Esophagus squamous epithelium (tissue), 4 donors: ENCODE results near the gene OBSCN.

Source experiments
- CTCF ChIP-seq, 6 experiments: fragments of 450-650 bp in 4 of 6; fragments of 200-600 bp in 2 of 6; sonication (generic) in 2 of 6; IDR thresholded peaks; one replicate each; pipeline ENCODE4 v1.5.1; 2016 to 2019; ENCODE audit warnings: antibody characterized with exemption in 6 of 6, mild to moderate bottlenecking in 4 of 6, moderate library complexity in 4 of 6
- POLR2A ChIP-seq, 4 donors: fragments of 450-650 bp; IDR thresholded peaks; one replicate each; pipeline ENCODE4 v1.6.1; 2017; ENCODE audit warnings: antibody characterized with exemption in 4 of 4, mild to moderate bottlenecking in 4 of 4, moderate library complexity in 3 of 4

GRCh38 chr1:228413241-228414010 is 205.6 kb downstream of the OBSCN start:
- no peak for TF ChIP-seq CTCF (IDR thresholded peaks at IDR 0.05)
- no peak for TF ChIP-seq POLR2A (IDR thresholded peaks at IDR 0.05)
